GM19043 (cell line): ENCODE measurements around the gene AUTS2.

Source experiments
- ATAC-seq: cut with Tn5 transposase; IDR thresholded peaks from one replicate; pipeline ENCODE4 v1.9.1; 2021; ENCODE audit warnings: low read depth; ENCODE audit not compliant: unreplicated experiment

Gene AUTS2

DNA sequence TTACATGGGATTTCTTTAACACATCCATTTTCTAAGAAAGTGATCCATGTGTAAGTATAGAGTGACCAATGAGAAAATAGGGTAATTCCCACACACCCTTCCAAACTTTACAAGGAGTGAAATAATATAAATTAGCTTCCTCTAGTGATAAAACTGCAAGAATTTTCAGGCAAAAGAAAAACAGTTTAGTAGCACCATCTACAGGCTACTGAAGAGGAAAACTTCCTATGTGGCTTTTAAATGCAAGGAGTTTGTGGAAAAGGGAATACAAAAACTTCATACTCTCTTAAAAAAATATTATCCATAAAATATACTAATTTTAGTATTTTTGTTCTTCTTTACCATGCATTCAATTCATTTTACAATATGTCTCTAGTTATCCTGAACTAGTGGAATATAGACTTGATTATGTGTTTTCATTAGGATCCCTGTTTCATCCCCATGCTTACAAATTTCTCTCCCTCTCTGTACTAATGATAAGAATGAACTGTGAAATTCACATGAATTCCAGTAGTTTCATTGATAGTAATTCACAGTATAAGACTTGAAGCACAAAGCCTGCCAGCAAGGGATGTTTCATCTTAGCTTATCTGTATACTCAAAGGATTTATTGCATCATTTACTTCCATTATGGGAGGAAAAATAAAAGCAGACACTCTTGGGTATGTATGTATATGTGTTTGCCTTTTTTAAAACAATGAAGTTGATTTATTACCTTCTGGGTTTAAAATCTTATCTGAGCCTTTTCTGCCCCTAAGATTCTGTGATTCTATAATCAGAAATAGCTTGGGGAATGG is 442.9 kb downstream of the AUTS2 start:
- ATAC-seq = no peak

DNA sequence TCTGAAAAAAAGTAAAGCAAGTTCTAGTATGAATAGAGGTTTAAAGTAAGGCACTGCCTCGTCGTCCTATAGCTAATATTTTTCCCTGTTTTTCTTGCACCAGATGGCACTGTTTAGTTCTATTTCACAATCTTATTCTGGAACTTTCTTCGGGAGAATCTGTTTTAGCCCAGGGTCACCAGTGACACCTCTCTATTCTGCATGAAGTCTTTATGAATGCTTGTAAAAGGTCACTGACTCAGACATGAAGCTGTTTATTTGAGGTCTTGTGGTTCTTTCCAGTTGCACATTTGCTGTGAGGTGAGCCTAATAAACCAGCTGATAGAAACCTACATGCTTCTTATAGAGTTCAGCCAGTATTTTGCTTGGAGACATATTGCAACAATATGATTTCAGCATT is 444.3 kb downstream of the AUTS2 start:
- no peak for ATAC-seq

DNA sequence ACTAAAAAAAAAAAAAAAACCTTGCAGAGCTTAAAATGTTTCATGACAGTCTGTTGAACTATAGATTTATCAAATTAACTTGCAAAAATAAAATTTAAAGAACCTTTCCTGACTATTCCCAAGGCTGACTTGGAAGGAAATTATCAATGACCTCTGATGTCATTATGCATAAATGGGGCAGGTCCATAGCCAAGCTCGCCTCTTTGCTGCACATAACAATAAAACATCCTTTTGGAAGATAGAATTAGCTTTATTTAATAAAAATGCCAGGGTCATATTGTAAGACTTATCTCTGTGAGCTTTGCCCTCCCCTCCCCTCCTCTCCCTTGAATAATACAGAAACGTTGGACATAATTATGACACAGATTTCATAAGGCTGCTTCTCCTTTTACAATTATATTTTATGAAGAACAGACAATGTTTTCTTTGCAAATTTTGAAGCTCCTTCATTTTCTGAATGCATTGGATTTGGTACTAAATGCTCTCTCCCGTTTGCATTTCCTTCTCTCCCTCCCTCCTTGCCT is 444.8 kb downstream of the AUTS2 start:
- no peak for ATAC-seq

DNA sequence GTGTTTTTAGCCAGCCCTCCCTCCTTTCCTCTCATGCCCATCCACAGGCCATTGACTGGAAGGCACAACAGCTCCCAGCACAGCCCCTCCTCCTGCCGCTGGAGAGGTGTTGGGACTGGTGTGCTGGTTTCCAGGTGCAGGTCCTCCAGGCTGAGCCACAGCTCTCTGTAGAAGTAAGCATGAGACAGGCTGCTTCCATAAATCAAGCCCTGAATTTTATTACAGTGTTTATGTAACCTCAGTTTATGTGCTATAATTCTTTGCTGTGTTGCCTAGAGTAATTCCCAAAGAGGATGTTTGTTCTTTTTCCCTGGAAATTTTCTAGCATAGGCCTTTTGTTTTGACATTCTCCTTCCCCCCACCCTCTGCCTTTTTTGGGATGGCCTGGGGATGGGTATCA is 445.8 kb downstream of the AUTS2 start:
- ATAC-seq = no peak

DNA sequence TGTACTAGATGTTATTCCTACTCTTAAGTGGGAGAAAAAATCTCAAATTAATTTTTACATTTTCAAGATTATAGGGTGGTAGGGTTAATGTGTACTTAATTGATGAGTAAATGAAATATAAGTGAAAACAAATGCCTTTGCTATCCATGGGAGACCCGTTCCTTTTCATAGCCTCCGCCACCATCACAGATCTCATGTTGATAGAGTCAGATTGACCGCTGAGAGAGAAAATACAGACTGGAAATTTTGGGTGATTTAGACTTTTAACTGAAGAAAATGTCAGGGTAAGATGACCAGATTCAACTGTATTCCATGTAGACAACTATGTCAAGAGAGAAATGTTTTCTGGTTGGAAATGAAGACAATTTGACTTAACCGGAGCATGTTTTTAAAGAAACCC is 446.2 kb downstream of the AUTS2 start:
- ATAC-seq = no peak

DNA sequence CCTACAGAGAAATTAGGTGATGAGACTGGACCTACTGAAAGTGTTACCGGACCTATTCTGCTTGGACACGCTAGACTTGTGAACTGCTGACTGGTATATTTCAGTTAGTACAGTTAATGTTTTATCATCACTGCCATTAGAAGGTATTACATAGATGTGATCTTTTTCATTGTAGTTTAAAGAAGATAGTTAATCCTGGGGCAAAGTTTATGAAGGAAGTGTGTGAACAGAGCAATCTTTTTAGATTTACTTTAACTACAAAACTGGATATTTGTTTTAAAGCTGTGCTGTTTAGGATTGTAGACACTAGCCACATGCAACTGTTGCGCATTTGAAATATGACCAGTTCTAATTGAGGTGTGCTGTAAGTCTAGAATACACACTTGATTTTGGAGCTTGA is 446.7 kb downstream of the AUTS2 start:
- ATAC-seq = no peak

DNA sequence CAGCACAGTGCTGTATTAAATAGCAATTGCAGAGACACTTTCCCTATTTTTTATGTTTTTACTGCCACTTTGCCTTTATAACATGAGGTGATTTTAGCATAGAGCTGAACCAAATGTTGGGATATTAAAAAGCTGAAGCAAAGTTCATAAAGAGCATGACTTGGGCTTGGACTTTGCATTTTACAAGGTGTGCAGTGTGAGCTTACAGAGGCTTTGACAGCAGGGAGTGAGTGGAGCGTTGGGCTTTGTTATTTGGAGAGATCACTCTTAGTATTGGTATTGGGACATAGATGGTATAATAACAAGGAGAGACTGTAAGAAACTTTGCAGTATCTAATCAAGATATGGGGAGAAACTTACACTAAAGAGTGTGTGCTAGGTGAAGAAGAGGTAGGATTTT is 449.1 kb downstream of the AUTS2 start:
- no peak for ATAC-seq

DNA sequence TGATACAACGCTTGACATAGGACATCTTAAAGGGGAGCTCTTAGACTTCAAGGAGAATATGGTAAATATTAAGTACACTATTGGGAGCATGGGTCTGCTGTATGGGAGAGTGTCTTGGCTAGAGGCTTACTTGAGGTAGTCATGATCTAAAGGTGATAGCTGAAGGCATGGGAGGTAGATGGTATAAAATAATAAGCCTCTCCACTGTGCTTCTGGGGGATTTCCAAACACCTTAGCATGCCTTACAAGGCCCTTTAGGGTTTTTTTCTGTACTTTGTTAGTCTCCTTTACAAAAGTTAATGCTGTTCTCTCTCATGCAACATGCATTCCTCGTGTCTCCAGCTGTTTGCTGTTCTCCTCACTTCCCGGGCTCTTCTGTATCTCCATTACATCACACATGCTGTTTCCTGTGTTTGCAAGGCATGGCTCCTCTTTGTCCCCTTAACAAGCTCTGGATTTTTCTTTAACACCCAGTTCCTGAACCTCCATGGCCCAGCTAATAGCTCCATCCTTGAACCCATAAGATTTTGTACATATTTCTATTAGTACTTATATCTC is 449.7 kb downstream of the AUTS2 start:
- no peak for ATAC-seq

DNA sequence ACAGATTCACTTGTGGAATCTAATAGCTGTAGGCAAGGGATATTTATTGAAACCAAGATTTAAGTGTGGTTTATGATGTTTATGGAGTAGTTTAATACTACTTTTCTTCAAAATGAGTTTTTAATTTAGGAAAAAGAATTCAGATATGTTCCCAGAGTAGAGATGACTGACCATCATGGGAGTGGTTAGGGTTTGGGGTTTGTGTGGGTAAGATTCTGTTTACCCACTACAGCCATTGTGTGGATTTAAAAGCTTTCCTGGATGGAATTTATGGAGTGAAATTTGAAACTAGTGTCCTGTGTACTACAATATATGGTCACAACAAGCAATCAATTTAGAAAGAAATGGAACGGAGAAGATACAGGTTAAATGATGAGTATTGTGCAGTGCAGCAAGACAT is 453.5 kb downstream of the AUTS2 start:
- no peak for ATAC-seq

DNA sequence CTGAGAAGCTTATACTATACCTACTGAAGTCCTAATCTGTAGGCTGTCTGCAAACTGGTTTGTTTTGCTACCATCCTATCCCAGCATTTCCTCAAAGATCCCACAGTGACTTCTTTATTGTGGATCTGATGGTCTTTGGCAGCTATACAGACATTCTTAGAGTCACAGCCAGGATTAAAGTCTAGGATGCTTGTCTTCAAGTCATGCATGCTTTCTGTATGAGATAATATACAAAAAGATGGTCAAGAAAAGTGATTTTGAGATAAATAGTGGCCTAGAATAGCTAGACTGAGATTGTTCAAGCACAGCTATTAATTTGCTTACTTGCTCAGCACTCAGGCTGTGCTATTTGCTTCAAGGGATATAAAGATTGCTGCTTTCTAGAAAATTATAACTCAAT is 454.4 kb downstream of the AUTS2 start:
- ATAC-seq = no peak

DNA sequence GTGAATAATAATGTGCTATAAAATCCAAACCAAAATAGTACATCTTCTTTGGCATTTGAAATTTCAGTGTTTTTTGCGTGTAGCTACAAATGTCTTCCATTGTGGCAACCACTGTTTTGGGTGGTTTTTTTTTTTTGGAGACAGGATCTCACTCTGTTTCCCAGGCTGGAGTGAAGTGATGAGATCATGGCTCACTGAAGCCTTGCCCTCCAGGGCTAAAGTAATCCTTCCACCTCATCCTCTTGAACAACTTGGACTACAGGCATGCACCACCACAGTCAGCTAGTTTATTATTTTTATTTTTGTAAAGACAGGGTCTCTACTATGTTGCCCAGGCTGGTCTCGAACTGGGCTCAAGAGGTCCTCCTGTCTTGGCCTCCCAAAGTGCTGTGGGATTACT is 455.1 kb downstream of the AUTS2 start:
- no peak for ATAC-seq

DNA sequence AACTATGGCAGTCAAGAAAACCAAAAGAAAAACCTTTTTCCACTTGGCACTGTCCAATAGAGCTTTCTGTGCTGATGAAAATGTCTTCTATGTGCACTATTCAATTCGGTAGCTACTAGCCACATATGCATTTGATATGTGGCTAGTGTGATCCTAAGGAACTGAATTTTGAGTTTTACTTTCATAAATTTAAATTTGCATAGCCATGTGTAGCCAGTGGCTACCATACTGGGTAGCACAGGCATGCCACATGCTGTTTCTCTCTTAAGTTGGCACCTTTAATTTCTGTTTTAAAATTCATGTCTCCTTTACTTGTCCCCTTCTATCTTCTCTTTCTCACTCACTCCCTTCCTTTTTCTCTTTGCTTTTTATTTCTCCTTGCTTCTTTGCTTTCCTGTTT is 455.7 kb downstream of the AUTS2 start:
- ATAC-seq = no peak

DNA sequence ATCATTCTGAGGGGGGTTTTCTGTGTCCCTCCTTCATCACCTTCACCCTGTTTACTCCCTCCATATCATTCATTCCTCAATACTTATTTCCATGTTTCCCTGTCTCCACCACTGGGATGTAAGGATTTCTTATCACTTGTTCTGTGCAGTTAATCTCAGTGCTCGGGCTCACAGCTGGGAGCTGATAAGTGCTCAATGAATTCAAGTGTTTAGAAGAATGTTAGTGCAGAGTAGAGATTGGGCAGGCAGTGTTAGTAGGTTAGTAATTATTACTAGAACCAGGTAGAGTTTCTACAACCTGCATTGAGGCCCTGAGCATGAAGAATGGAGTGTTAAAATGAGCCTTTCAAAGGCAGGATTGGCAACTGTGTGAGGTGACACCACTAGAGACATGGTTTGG is 458.1 kb downstream of the AUTS2 start:
- ATAC-seq = no peak

DNA sequence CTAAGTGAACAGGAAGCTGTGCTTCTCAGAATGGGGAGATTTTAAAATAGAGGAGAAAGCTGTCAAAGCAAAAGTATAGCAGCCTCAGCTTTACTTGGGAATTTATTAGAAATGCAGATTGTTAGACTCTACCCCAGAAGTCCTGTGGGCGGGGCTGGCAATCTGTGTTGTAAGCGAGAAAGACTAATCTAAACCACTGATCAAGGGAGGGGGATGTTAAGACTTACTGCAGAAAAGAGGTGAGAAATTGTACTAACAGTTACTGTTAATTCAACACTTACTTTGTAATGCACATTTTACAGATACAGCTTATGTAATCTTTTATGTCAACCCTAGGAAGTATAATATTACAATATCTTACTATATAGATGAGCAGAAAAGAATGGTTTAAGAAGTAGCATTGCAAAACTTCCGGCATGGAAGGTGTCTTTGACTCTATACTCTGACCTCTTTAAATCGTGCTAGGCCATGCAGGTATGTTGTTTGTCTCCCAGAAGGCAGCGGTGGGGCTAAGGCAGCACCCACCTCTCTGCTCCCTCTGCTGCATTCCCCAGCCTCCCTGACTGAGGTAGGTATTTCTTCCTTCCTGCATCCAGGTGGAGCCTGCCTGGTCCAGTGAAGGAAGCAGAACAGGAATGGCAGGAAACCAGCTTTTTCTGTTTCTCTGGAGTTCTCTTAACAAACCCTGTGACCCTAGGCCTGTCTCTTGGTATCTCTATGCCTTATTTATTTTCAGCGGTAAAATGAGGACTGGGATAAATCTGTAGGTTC is 462.2 kb downstream of the AUTS2 start:
- no peak for ATAC-seq

DNA sequence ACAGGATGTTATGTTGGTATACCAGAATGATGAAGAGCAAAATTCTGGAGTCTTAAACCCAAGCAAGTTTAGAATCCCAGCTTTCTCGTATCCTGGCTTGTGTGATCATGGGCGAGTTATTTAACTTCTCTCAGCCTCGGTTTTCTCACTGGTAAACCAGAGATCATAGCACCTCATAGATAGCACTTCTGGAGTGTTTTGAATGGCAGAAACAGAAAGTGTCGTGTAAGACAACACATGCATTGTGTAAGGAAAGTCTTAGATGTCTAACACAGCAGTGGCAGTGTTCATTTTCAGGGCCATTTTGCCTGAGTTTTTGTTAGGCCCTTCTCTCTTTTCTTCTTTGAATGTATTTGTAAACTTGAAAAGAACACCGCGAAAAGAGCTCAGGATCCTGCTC is 465.1 kb downstream of the AUTS2 start:
- ATAC-seq = no peak

DNA sequence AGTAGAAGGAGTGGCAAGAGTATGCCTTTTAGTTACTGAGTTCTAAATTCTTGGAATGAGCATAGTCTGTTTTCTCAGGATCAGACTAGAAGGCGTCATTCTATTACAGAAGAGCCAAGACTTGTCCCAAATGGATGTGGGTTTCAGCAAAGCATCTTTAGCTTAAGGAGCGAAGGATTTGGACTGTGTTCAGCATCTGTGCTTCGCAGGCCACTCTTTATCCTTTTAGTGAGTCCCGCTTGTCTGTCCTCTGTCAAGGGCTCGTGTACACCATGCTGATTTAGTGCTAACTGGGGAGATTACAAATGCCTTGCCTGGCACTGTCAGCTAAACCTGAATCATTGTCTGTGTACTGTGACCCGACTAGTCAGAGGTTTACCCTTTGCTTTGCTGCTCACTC is 465.7 kb downstream of the AUTS2 start:
- no peak for ATAC-seq

DNA sequence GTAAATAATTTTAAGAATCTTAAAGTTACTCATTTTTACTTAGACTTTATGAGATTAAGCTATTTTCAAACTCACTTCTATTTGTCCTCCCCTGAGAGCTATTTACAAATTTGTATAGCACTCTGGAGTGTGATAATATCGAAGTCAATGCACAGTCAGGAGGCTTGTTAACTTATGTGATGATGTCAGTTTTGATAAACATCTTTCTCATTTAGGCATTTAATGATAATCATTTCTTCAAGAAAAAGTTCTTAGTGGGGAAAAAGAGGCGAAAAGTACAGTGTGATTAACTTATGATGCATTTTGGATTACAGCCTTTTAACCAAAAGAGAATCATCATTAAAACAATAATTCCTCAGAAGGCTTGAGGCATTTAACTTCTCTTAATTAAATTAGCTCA is 468.6 kb downstream of the AUTS2 start:
- ATAC-seq = no peak

DNA sequence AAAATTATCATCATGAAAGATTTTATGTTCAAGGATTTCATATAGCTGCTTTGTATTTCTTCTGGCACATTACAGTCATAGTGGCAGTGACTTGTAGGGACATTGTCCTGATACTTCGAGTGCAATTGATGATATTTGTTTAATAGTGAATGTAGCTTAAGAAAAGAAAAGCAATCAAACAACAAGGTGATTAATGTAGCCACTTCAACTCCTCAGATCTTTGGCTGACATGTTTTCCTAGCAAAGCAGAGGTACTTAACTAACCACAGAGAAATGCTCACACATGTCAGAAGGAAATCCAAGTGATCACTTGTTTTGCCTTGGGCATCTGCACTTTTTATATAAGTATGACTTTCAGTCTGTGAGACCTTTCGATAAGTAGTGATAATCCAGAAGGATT is 470.3 kb downstream of the AUTS2 start:
- no peak for ATAC-seq

DNA sequence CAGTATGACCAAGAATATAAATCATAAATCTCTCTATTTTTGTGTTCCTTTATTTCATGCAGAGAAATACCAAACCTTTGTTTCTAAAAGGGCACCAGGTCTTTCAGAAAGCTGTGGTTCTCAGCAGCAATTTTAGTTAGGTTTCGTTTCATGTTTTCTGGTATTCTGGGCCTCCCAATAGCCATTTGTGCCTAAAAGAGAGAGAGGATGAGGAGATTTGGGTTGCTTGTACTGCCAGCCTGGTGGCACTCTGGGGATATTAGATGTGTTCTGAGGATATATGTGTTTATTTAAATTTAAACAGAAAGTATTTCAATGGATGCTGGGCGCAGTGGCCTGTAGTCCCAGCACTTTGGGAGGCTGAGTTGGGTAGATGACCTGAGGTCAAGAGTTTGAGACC is 471.7 kb downstream of the AUTS2 start:
- ATAC-seq = no peak

DNA sequence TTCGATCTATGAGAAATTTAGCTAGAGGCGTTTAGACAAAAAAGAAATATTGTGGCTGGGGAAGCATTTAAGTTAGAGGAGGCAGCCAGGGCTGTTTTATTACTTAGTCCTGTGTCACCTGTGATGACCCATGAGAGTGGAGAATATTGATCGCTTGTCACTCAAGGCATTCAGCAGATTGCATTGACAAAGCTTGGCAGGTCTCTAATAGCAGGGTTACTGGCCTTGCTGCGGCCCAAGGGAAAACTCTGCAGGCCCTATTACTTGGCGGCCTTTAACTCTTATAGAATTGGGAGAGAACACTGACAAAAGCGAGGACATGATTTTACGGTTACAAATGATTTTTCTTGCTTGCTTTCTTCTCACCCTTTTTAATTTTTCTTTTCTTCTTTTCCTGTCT is 473.5 kb downstream of the AUTS2 start:
- ATAC-seq = no peak

DNA sequence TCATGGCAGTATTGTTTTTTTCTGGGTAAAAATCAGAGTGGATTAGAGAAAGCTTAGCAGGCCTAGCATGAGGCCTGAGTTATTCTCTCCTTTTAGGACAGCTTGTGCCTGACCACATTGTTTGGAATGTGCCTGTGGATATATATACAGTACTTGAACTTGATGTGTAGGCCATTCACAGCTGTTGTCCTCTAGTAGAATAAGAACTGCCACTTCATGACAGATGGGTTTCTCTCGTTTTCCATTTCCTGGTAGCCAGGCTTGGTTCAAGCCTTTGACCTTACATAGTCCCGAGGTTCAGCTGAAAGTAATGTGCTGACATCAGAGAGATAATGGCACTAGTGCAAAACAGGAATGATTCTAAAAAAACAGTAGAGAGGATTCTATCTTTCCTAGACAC is 473.9 kb downstream of the AUTS2 start:
- ATAC-seq = no peak

DNA sequence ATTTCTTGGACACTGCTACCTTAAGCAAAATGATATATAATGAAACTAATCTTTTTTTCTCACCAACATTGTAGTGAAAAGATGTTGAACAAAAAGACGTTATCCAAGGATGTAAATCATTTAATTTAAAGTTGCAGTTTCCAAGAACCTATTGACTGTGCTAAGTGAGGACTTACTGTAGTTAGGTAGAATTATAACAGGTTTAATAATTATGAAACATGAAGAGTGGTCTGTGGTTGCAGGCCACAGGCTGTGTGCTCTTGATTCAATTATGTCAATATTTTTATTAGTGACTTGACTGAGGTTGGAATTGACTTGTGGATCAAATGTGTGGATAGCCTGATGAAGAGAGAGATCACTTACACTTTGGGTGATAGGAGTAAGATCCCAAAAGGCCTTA is 478.1 kb downstream of the AUTS2 start:
- no peak for ATAC-seq
